Mesendoderm (in vitro differentiated cells): ENCODE data around the gene SLIT3. TPM values are rescaled to one million over a fixed set of nuclear protein-coding genes. Genes with fewer than 3 reads are reported as not detected.

Source experiments
- DNase-seq: peaks from one replicate; pipeline ENCODE4 v3.0.0; 2013
- H2AK5ac ChIP-seq: 2 replicates; pipeline ENCODE4 v1.6.1; 2013; ENCODE audit warnings: low read length, inconsistent platforms
- H2BK120ac ChIP-seq: 2 replicates; pipeline ENCODE4 v1.6.1; 2013; ENCODE audit warnings: low read depth, mild to moderate bottlenecking, low read length, moderate library complexity, mixed read lengths
- H2BK15ac ChIP-seq: replicated peaks from 2 replicates; pipeline ENCODE4 v1.6.1; 2013; ENCODE audit warnings: low read depth, mild to moderate bottlenecking, moderate library complexity
- H2BK5ac ChIP-seq: 2 replicates; pipeline ENCODE4 v1.6.1; 2013; ENCODE audit warnings: low read length, inconsistent platforms
- H3K18ac ChIP-seq: 2 replicates; pipeline ENCODE4 v1.6.1; 2013; ENCODE audit warnings: mild to moderate bottlenecking, low read length, mixed read lengths
- H3K23ac ChIP-seq: one replicate; pipeline ENCODE4 v1.6.1; 2013; ENCODE audit warnings: low read length
- H3K27ac ChIP-seq: 2 replicates; pipeline ENCODE4 v1.5.1; 2013; ENCODE audit warnings: low read depth, mild to moderate bottlenecking, inconsistent platforms, low read length, moderate library complexity
- H3K27me3 ChIP-seq: 2 replicates; pipeline ENCODE4 v1.6.1; 2013; ENCODE audit warnings: low read length, control low read depth, mild to moderate bottlenecking, inconsistent platforms; ENCODE audit not compliant: insufficient read depth, poor library complexity
- H3K36me3 ChIP-seq: 2 replicates; pipeline ENCODE4 v1.6.1; 2013; ENCODE audit warnings: low read length, inconsistent platforms; ENCODE audit not compliant: control insufficient read depth, insufficient read depth
- H3K4ac ChIP-seq: one replicate; pipeline ENCODE4 v1.6.1; 2013; ENCODE audit warnings: low read depth, mild to moderate bottlenecking, low read length, moderate library complexity
- H3K4me1 ChIP-seq: 2 replicates; pipeline ENCODE4 v1.6.1; 2013; ENCODE audit warnings: low read depth, low read length, inconsistent platforms; ENCODE audit not compliant: control insufficient read depth
- H3K4me2 ChIP-seq: 2 replicates; pipeline ENCODE4 v1.6.1; 2013; ENCODE audit warnings: low read length
- H3K4me3 ChIP-seq: 2 replicates; pipeline ENCODE4 v1.5.1; 2013; ENCODE audit warnings: mild to moderate bottlenecking, low read length
- H3K56ac ChIP-seq: one replicate; pipeline ENCODE4 v1.6.1; 2013; ENCODE audit warnings: low read length
- H3K79me1 ChIP-seq: 2 replicates; pipeline ENCODE4 v1.6.1; 2013; ENCODE audit warnings: low read length, inconsistent platforms
- H3K79me2 ChIP-seq: 2 replicates; pipeline ENCODE4 v1.6.1; 2013; ENCODE audit warnings: mild to moderate bottlenecking, low read length; ENCODE audit not compliant: control insufficient read depth, insufficient read depth
- H3K9ac ChIP-seq: 2 replicates; pipeline ENCODE4 v1.6.1; 2013; ENCODE audit warnings: low read length, inconsistent platforms
- H4K5ac ChIP-seq: one replicate; pipeline ENCODE4 v1.6.1; 2013; ENCODE audit warnings: low read length
- H4K8ac ChIP-seq: one replicate; pipeline ENCODE4 v1.6.1; 2013; ENCODE audit warnings: low read depth, mild to moderate bottlenecking, control low read depth, low read length, moderate library complexity
- WGBS: extraction: QIAGEN DNeasy Blood & Tissue Kit; methylation state at CpG from one replicate; pipeline ENCODE4 v1.1.7; 2013; ENCODE audit warnings: low lambda C conversion rate, missing lambda C conversion rate; ENCODE audit not compliant: insufficient coverage; ENCODE audit errors: extremely low coverage; 5-methylcytosine and 5-hydroxymethylcytosine counted together
- polyA plus RNA-seq, 2 experiments: library from polyadenylated mRNA; stranded (reverse); fragments of 200-250 nt; gene quantifications; one replicate each; pipeline ENCODE4 v1.2.3, GENCODE V29; 2013

Gene SLIT3
- polyA plus RNA-seq (2013, experiment 1 of 2), result 0.13 TPM
- 0.10 TPM for polyA plus RNA-seq (2013, experiment 2 of 2)

- H3K4ac ChIP-seq, result no peak within 1 kb of the TSS
- no peak within 1 kb of the TSS for H4K5ac ChIP-seq
- peak; percentile 88 for DNase-seq
- no peak within 1 kb of the TSS for H3K23ac ChIP-seq
- H2AK5ac ChIP-seq, result no peak within 1 kb of the TSS
- H2BK15ac ChIP-seq, result no peak within 1 kb of the TSS
- peak within 1 kb of the TSS; percentile 68 for H3K4me2 ChIP-seq
- H3K27me3 ChIP-seq, result peaks cover 11% of the 10 kb centered on the region
- no peak within 1 kb of the TSS for H2BK5ac ChIP-seq
- no peaks in the 10 kb centered on the region for H3K36me3 ChIP-seq
- no peaks in the 10 kb centered on the region for H3K79me1 ChIP-seq
- H3K4me3 ChIP-seq, result peak within 1 kb of the TSS; percentile 34
- H2BK120ac ChIP-seq, result no peak within 1 kb of the TSS
- WGBS, result no CpG with 5 or more reads among the region's 101 CpGs
- peak within 1 kb of the TSS; percentile 80 for H3K56ac ChIP-seq
- no peaks in the 10 kb centered on the region for H3K4me1 ChIP-seq
- H4K8ac ChIP-seq, result no peak within 1 kb of the TSS
- peak within 1 kb of the TSS; percentile 77 for H3K18ac ChIP-seq
- peak within 1 kb of the TSS; percentile 44 for H3K9ac ChIP-seq
- H3K27ac ChIP-seq, result no peak within 1 kb of the TSS
- no peaks in the 10 kb centered on the region for H3K79me2 ChIP-seq
Observed at GRCh38 chr5:169300468-169301385, at the start of gene SLIT3. TSS of gene SLIT3 (minus strand) at chr5:169301139. CDS start at chr5:169300709, 430 bp downstream.

GRCh38 chr5:169350016-169350415 is 49.1 kb upstream of the SLIT3 start:
- H3K36me3 ChIP-seq, result no peaks in the 10 kb centered on the region
- H3K9ac ChIP-seq, result no peak overlapping the region
- no peaks in the 10 kb centered on the region for H3K79me2 ChIP-seq
- H3K79me1 ChIP-seq, result no peaks in the 10 kb centered on the region
- no peak overlapping the region for H2BK5ac ChIP-seq
- H3K18ac ChIP-seq, result no peak overlapping the region
- H3K23ac ChIP-seq, result no peak overlapping the region
- no peak overlapping the region for H3K27ac ChIP-seq
- H3K56ac ChIP-seq, result no peak overlapping the region
- WGBS, result no CpG with 5 or more reads among the region's 1 CpG
- no peak overlapping the region for H2BK15ac ChIP-seq
- no peaks in the 10 kb centered on the region for H3K27me3 ChIP-seq
- no peaks in the 10 kb centered on the region for H3K4me1 ChIP-seq
- no peak overlapping the region for H4K8ac ChIP-seq
- no peak overlapping the region for H3K4me3 ChIP-seq
- H4K5ac ChIP-seq, result no peak overlapping the region
- H2AK5ac ChIP-seq, result no peak overlapping the region
- no peak overlapping the region for H2BK120ac ChIP-seq
- no peak overlapping the region for H3K4ac ChIP-seq
- no peak overlapping the region for H3K4me2 ChIP-seq
- DNase-seq, result no peak

- no CpG with 5 or more reads among the region's 2 CpGs for WGBS
- H3K27ac ChIP-seq, result no peak overlapping the region
- no peak overlapping the region for H3K4me2 ChIP-seq
- H4K8ac ChIP-seq, result no peak overlapping the region
- no peak overlapping the region for H3K4ac ChIP-seq
- DNase-seq, result no peak
- H3K79me1 ChIP-seq, result no peaks in the 10 kb centered on the region
- no peak overlapping the region for H3K18ac ChIP-seq
- no peak overlapping the region for H2AK5ac ChIP-seq
- no peaks in the 10 kb centered on the region for H3K36me3 ChIP-seq
- H3K27me3 ChIP-seq, result no peaks in the 10 kb centered on the region
- no peak overlapping the region for H2BK5ac ChIP-seq
- no peak overlapping the region for H2BK15ac ChIP-seq
- H3K4me3 ChIP-seq, result no peak overlapping the region
- no peak overlapping the region for H3K23ac ChIP-seq
- H4K5ac ChIP-seq, result no peak overlapping the region
- no peaks in the 10 kb centered on the region for H3K4me1 ChIP-seq
- no peak overlapping the region for H3K56ac ChIP-seq
- no peak overlapping the region for H2BK120ac ChIP-seq
- H3K9ac ChIP-seq, result no peak overlapping the region
- no peaks in the 10 kb centered on the region for H3K79me2 ChIP-seq
Observed at GRCh38 chr5:169347786-169348185, 46.8 kb upstream of the SLIT3 start.

- H3K27me3 ChIP-seq, result no peaks in the 10 kb centered on the region
- no peak overlapping the region for H2AK5ac ChIP-seq
- no CpG with 5 or more reads among the region's 3 CpGs for WGBS
Observed at GRCh38 chr5:169344629-169345028, 43.7 kb upstream of the SLIT3 start.

GRCh38 chr5:169343766-169344165 is 42.8 kb upstream of the SLIT3 start:
- no peaks in the 10 kb centered on the region for H3K36me3 ChIP-seq
- H3K4ac ChIP-seq, result no peak overlapping the region
- H3K4me3 ChIP-seq, result no peak overlapping the region
- no peak overlapping the region for H3K9ac ChIP-seq
- no peak overlapping the region for H2BK5ac ChIP-seq
- no peak for DNase-seq
- H3K79me2 ChIP-seq, result no peaks in the 10 kb centered on the region
- H2AK5ac ChIP-seq, result no peak overlapping the region
- H4K8ac ChIP-seq, result no peak overlapping the region
- no peak overlapping the region for H2BK120ac ChIP-seq
- no peak overlapping the region for H3K18ac ChIP-seq
- no peak overlapping the region for H3K27ac ChIP-seq
- no peak overlapping the region for H3K56ac ChIP-seq
- H3K23ac ChIP-seq, result no peak overlapping the region
- H3K4me2 ChIP-seq, result no peak overlapping the region
- no peaks in the 10 kb centered on the region for H3K27me3 ChIP-seq
- H3K4me1 ChIP-seq, result no peaks in the 10 kb centered on the region
- no peak overlapping the region for H2BK15ac ChIP-seq
- H4K5ac ChIP-seq, result no peak overlapping the region
- no peaks in the 10 kb centered on the region for H3K79me1 ChIP-seq

More at GRCh38 chr5:169344629-169345028, 43.7 kb upstream of the SLIT3 start:
- Histone ChIP-seq H3K4ac (no peak overlapping the region), H2BK15ac (no peak overlapping the region), H3K18ac (no peak overlapping the region), H4K5ac (no peak overlapping the region), H3K4me2 (no peak overlapping the region), H3K4me1 (no peaks in the 10 kb centered on the region), H3K36me3 (no peaks in the 10 kb centered on the region), H3K27ac (no peak overlapping the region), H4K8ac (no peak overlapping the region), H3K9ac (no peak overlapping the region), H3K56ac (no peak overlapping the region), H2BK120ac (no peak overlapping the region), H2BK5ac (no peak overlapping the region), H3K23ac (no peak overlapping the region), H3K4me3 (no peak overlapping the region), H3K79me1 (no peaks in the 10 kb centered on the region), H3K79me2 (no peaks in the 10 kb centered on the region)
- DNase-seq, result no peak

- H3K27ac ChIP-seq, result no peak overlapping the region
- H3K4me1 ChIP-seq, result no peaks in the 10 kb centered on the region
- no peak for DNase-seq
- no peak overlapping the region for H3K4me3 ChIP-seq
- H3K18ac ChIP-seq, result no peak overlapping the region
- no peaks in the 10 kb centered on the region for H3K27me3 ChIP-seq
- H3K4ac ChIP-seq, result no peak overlapping the region
- H2BK120ac ChIP-seq, result no peak overlapping the region
- no peaks in the 10 kb centered on the region for H3K79me2 ChIP-seq
- no peaks in the 10 kb centered on the region for H3K79me1 ChIP-seq
- H2AK5ac ChIP-seq, result no peak overlapping the region
- no peak overlapping the region for H4K8ac ChIP-seq
- no peak overlapping the region for H2BK15ac ChIP-seq
- no peak overlapping the region for H3K4me2 ChIP-seq
- no peak overlapping the region for H3K9ac ChIP-seq
- H3K23ac ChIP-seq, result no peak overlapping the region
- no peak overlapping the region for H3K56ac ChIP-seq
- H4K5ac ChIP-seq, result no peak overlapping the region
- H3K36me3 ChIP-seq, result no peaks in the 10 kb centered on the region
- H2BK5ac ChIP-seq, result no peak overlapping the region
Observed at GRCh38 chr5:169341556-169341955, 40.6 kb upstream of the SLIT3 start.
